Measurements from ENCODE around the gene NUMA1.

Gene NUMA1

DNA sequence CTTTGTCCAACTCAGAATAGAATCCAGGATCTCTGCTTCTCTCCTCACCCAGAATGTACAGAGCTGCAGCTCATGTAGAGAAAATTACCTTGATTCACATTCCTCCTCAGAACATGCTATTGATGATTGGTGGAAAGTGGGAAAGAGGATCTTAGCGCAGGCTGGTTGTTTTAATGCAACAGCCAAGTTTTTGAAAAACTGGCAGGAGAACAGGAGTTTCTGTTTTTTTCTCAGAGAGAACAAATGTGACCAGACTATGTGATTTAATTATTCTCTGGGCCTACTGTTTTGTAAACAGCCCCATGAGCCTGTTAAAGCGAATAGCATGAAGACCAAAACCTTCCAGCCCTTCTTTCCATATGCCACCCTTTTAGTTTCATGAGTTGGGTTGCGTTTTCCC, 100.7 kb downstream of the NUMA1 start:
- Histone ChIP-seq H3K9me3 (ENCODE audit: control insufficient read depth, insufficient read depth, low read depth, low read length) (no peaks in the 10 kb centered on the region), H3K4me3 (ENCODE audit: low read depth, low read length) (no peak overlapping the region), H3K9ac (ENCODE audit: low read length) (no peak overlapping the region), H3K27me3 (ENCODE audit: control insufficient read depth, insufficient read depth, low read length) (no peaks in the 10 kb centered on the region), H3K27ac (ENCODE audit: low read depth, low read length) (no peak overlapping the region), H3K36me3 (ENCODE audit: control insufficient read depth, insufficient read depth, low read length) (peaks cover 45% of the 10 kb centered on the region), H3K4me1 (ENCODE audit: control insufficient read depth, insufficient read depth, low read length) (no peaks in the 10 kb centered on the region)

DNA sequence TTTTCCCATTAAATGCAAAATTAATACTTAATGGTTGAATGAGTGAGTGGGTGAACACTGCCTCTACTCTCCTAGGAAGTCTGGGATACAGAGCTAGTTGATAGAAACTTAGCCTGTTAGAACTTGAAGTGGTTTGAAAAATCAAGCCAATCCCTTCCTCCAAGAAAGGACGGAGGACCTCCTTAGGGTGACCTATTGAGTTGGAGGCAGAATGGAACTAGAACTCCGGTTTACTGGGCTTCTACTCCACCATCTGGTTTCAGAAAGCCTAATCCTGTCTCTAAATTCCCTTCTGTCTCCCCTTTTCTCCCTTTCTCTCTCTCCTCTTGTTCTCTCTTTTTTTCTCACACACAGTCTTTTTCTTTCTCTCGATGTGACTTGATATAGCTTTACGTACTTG, 101.2 kb downstream of the NUMA1 start:
- no peaks in the 10 kb centered on the region for H3K4me1 ChIP-seq (ENCODE audit: control insufficient read depth, insufficient read depth, low read length)
- H3K36me3 ChIP-seq (ENCODE audit: control insufficient read depth, insufficient read depth, low read length), result peaks cover 48% of the 10 kb centered on the region
- no peak overlapping the region for H3K4me3 ChIP-seq (ENCODE audit: low read depth, low read length)
- no peak overlapping the region for H3K27ac ChIP-seq (ENCODE audit: low read depth, low read length)
- no peaks in the 10 kb centered on the region for H3K27me3 ChIP-seq (ENCODE audit: control insufficient read depth, insufficient read depth, low read length)
- H3K9me3 ChIP-seq (ENCODE audit: control insufficient read depth, insufficient read depth, low read depth, low read length), result no peaks in the 10 kb centered on the region
- H3K9ac ChIP-seq (ENCODE audit: low read length), result no peak overlapping the region

DNA sequence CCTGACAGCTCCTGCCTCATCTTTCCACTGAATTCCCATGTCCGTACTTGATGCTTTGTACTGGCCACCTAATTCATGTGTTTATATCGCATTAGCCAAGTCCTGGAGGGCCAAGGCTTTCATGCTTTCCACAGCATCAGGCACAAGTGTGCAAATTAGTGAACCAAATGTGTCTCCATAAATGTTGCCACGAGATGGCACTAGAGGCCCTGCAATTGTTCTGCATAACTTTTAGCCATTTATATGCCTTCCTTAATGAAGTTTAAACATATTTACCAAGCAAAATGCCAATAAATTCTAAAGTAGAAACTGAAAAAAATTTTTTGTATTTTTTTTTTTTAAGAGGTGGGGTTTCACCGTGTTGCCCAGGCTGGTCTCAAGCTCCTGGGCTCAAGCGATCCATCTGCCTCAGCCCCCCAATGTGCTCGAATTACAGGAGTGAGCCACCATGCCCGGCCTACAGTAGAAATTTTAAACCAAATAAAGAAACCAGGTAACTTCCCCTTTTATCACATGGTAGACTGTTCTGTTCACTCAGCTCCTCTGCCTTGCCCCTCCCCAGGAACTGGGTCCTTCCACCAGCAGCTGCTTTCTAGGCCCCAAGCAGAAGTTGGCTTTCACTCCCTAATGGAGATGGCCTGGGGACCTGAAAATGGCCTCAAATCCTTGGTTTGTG, 102.5 kb downstream of the NUMA1 start:
- Histone ChIP-seq H3K4me1 (ENCODE audit: control insufficient read depth, insufficient read depth, low read length) (no peaks in the 10 kb centered on the region), H3K9ac (ENCODE audit: low read length) (no peak overlapping the region)

DNA sequence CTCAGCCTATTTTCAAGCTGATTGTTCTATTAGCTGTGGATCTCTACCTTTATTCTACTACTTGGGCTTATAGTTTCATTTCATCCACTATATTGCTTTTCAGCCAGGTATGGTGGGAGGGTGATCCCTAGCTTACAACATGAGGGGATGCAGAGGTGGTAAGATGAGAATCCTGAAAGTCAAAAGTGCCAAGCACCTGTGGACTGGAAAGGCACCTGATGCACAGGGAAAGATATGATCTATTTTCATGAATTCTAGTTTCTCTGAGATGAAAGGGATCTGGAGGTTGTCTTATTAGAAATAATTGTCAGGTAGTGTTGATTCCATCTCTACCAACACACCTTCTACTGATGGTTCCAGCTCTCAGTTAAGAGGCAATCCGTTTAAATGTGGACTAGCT, 103.3 kb downstream of the NUMA1 start:
- H3K36me3 ChIP-seq (ENCODE audit: control insufficient read depth, insufficient read depth, low read length), result peaks cover 33% of the 10 kb centered on the region
- H3K4me3 ChIP-seq (ENCODE audit: low read depth, low read length), result no peak overlapping the region
- H3K27ac ChIP-seq (ENCODE audit: low read depth, low read length), result no peak overlapping the region
- no peaks in the 10 kb centered on the region for H3K4me1 ChIP-seq (ENCODE audit: control insufficient read depth, insufficient read depth, low read length)
- no peaks in the 10 kb centered on the region for H3K9me3 ChIP-seq (ENCODE audit: control insufficient read depth, insufficient read depth, low read depth, low read length)
- H3K27me3 ChIP-seq (ENCODE audit: control insufficient read depth, insufficient read depth, low read length), result no peaks in the 10 kb centered on the region
- no peak overlapping the region for H3K9ac ChIP-seq (ENCODE audit: low read length)

More for the DNA sequence above, 102.5 kb downstream of the NUMA1 start:
- Histone ChIP-seq H3K36me3 (ENCODE audit: control insufficient read depth, insufficient read depth, low read length) (peaks cover 38% of the 10 kb centered on the region), H3K4me3 (ENCODE audit: low read depth, low read length) (no peak overlapping the region), H3K27ac (ENCODE audit: low read depth, low read length) (no peak overlapping the region), H3K9me3 (ENCODE audit: control insufficient read depth, insufficient read depth, low read depth, low read length) (no peaks in the 10 kb centered on the region), H3K27me3 (ENCODE audit: control insufficient read depth, insufficient read depth, low read length) (no peaks in the 10 kb centered on the region)

DNA sequence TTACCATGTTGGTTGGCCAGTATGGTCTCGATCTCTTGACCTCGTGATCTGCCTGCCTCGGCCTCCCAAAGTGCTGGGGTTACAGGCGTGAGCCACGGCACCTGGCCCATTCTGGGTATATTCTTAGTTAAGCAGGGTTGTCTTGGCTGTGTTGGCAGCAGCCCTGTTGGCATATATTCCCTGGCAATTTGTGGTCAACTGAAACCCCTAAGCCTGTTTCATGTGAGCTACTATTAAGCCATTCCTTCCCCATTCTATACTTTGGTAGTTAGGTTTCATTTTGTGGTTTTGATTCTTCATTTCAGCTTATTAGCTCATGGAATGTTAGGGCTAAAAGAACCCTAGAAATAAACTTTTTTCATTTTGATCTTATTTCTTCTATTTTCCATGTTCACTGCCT, 103.8 kb downstream of the NUMA1 start:
- H3K36me3 ChIP-seq (ENCODE audit: control insufficient read depth, insufficient read depth, low read length), result peaks cover 33% of the 10 kb centered on the region

DNA sequence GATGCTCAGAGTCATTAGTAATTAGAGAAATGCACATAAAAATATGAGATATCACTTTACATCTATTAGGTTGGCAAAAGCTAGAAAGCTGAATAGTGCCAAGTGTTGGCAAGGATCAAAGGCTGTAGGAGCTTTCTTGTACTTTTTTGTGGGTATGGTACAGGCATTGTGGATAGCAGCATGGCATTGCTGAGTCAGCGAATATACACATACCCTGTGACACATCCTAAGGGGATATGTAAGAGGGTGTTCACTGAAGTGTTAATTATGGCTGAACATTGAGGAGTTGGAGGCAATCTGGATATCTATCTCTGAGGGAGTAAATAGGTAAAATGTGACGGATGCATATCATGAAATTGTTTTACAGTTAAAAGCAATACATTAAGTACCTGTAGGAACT, 108.7 kb downstream of the NUMA1 start:
- Histone ChIP-seq H3K9me3 (ENCODE audit: control insufficient read depth, insufficient read depth, low read depth, low read length) (no peaks in the 10 kb centered on the region), H3K9ac (ENCODE audit: low read length) (no peak overlapping the region), H3K27ac (ENCODE audit: low read depth, low read length) (no peak overlapping the region), H3K36me3 (ENCODE audit: control insufficient read depth, insufficient read depth, low read length) (peaks cover 32% of the 10 kb centered on the region), H3K27me3 (ENCODE audit: control insufficient read depth, insufficient read depth, low read length) (no peaks in the 10 kb centered on the region), H3K4me1 (ENCODE audit: control insufficient read depth, insufficient read depth, low read length) (no peaks in the 10 kb centered on the region), H3K4me3 (ENCODE audit: low read depth, low read length) (no peak overlapping the region)

More for the DNA sequence above, 103.8 kb downstream of the NUMA1 start:
- Histone ChIP-seq H3K4me1 (ENCODE audit: control insufficient read depth, insufficient read depth, low read length) (no peaks in the 10 kb centered on the region), H3K9ac (ENCODE audit: low read length) (no peak overlapping the region), H3K27ac (ENCODE audit: low read depth, low read length) (no peak overlapping the region), H3K4me3 (ENCODE audit: low read depth, low read length) (no peak overlapping the region), H3K27me3 (ENCODE audit: control insufficient read depth, insufficient read depth, low read length) (no peaks in the 10 kb centered on the region), H3K9me3 (ENCODE audit: control insufficient read depth, insufficient read depth, low read depth, low read length) (no peaks in the 10 kb centered on the region)

DNA sequence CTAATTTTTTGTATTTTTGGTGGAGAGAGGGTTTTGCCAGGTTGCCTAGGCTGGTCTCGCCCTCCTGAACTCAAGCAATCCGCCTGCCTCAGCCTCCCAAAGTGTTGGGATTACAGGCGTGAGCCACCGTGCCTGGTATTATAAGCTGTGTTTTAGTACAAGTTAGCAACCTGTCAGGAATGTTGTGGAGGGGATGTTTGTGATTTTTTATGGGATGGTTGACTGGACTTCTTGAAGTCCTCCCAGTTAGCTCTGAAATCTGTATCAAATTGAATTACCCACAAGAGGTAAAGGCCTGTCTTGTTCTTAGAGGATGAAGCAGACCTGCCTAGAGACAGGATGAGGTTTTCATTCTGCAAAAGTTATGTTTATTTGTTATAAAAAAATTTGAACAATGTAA, 115.7 kb downstream of the NUMA1 start:
- no peak overlapping the region for H3K9ac ChIP-seq (ENCODE audit: low read length)
- no peak overlapping the region for H3K27ac ChIP-seq (ENCODE audit: low read depth, low read length)
- peaks cover 46% of the 10 kb centered on the region for H3K36me3 ChIP-seq (ENCODE audit: control insufficient read depth, insufficient read depth, low read length)

DNA sequence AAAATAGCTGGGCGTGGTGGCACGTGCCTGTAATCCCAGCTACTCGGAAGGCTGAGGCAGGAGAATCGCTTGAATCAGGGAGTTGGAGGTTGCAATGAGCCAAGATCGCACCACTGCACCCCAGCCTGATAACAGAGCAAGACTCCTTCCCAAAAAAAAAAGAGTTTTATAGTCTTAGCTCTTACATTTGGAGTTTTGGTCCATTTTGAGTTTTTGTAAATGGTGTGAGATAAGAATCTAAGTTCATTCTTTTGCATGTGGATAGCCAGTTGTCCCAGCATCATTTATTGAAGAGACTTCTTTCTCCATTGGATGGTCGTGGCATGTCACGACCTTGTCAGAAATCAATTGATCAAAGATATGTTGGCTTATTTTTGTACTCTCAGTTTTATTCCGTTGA, 116.9 kb downstream of the NUMA1 start:
- no peak overlapping the region for H3K27ac ChIP-seq (ENCODE audit: low read depth, low read length)
- H3K9me3 ChIP-seq (ENCODE audit: control insufficient read depth, insufficient read depth, low read depth, low read length), result no peaks in the 10 kb centered on the region
- H3K9ac ChIP-seq (ENCODE audit: low read length), result no peak overlapping the region
- H3K27me3 ChIP-seq (ENCODE audit: control insufficient read depth, insufficient read depth, low read length), result no peaks in the 10 kb centered on the region
- no peak overlapping the region for H3K4me3 ChIP-seq (ENCODE audit: low read depth, low read length)
- peaks cover 42% of the 10 kb centered on the region for H3K36me3 ChIP-seq (ENCODE audit: control insufficient read depth, insufficient read depth, low read length)
- no peaks in the 10 kb centered on the region for H3K4me1 ChIP-seq (ENCODE audit: control insufficient read depth, insufficient read depth, low read length)

More for the DNA sequence above, 115.7 kb downstream of the NUMA1 start:
- Histone ChIP-seq H3K9me3 (ENCODE audit: control insufficient read depth, insufficient read depth, low read depth, low read length) (no peaks in the 10 kb centered on the region), H3K4me1 (ENCODE audit: control insufficient read depth, insufficient read depth, low read length) (no peaks in the 10 kb centered on the region), H3K27me3 (ENCODE audit: control insufficient read depth, insufficient read depth, low read length) (no peaks in the 10 kb centered on the region), H3K4me3 (ENCODE audit: low read depth, low read length) (no peak overlapping the region)

DNA sequence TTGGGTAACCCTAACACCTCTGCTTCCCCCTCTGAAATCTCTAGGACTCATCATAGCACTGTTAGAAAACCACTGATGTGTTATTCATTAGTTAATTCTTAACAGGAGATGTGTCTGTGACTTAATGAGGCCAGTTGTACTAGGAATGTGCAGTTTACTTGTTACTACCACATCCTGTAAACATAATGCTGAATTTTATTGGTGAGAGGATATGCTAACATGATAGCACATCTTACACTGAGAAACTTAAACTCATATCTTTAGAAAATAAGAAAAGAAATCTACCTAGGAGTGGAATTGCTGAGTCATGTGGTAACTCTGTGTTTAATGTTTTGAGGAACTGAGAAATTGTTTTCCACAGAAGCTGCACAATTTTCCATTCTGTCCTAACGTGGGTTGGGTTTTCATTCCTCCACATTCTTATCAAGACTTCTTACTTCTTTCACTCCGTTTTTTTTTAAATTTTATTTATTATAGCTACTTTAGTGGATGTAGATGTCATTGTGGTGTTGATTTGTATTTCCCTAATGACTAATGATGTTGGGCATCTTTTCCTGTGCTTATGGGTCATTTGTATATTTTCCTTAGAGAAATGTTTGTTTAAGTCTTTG, 117.8 kb downstream of the NUMA1 start:
- no peak overlapping the region for H3K4me3 ChIP-seq (ENCODE audit: low read depth, low read length)
- no peak overlapping the region for H3K9ac ChIP-seq (ENCODE audit: low read length)
- H3K9me3 ChIP-seq (ENCODE audit: control insufficient read depth, insufficient read depth, low read depth, low read length), result no peaks in the 10 kb centered on the region
- no peaks in the 10 kb centered on the region for H3K27me3 ChIP-seq (ENCODE audit: control insufficient read depth, insufficient read depth, low read length)
- peaks cover 36% of the 10 kb centered on the region for H3K36me3 ChIP-seq (ENCODE audit: control insufficient read depth, insufficient read depth, low read length)
- no peaks in the 10 kb centered on the region for H3K4me1 ChIP-seq (ENCODE audit: control insufficient read depth, insufficient read depth, low read length)
- peak overlapping the region; percentile 7; the same call in 1 of the 2 replicates for H3K27ac ChIP-seq (ENCODE audit: low read depth, low read length)

DNA sequence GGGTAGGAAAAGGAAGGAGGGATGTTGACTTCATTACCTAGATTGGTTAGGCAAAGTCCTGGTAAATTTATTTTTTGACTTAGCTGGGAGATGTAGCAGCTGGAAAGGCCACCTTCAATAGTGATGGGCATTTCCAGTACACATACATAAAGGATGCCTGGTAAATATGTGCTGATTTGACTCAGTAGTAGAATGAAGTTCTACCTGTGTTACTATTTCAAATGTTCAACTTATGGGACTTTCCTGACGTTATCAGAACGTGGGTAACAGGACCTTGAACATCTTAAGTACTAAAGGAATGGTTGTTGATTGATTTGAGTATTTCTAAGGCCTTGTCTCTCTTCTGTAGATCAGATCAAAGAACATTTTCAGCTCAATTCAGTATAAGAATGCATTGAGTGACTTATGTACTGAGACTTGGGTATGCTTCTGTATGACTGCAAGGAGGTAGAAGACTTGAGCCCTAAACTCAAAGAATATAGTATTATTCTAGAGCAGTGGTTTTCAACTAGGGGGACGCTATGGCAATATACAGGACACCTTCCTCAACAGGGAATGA, 124.4 kb downstream of the NUMA1 start:
- no peak overlapping the region for H3K9ac ChIP-seq (ENCODE audit: low read length)
- no peak overlapping the region for H3K27ac ChIP-seq (ENCODE audit: low read depth, low read length)
- H3K27me3 ChIP-seq (ENCODE audit: control insufficient read depth, insufficient read depth, low read length), result no peaks in the 10 kb centered on the region
- H3K9me3 ChIP-seq (ENCODE audit: control insufficient read depth, insufficient read depth, low read depth, low read length), result no peaks in the 10 kb centered on the region
- H3K4me1 ChIP-seq (ENCODE audit: control insufficient read depth, insufficient read depth, low read length), result no peaks in the 10 kb centered on the region
- H3K4me3 ChIP-seq (ENCODE audit: low read depth, low read length), result no peak overlapping the region
- H3K36me3 ChIP-seq (ENCODE audit: control insufficient read depth, insufficient read depth, low read length), result peaks cover 8% of the 10 kb centered on the region
